Stimulated activated CD4-positive, alpha-beta T cell treated with anti-CD3 and anti-CD28 coated beads, Interleukin-1b, Interleukin-23, amount 100 ng/mL, for 48 hours (primary cell): ENCODE data around the gene ZFR.
"Not testable (repeated sequence)": the region's sequence is repeated elsewhere in the genome, so short reads cannot be mapped to it uniquely, and the experiment has no call there.

ENCODE experiments used
- DNase-seq: peaks from one replicate; pipeline ENCODE4 v3.0.0-alpha.2; 2020

ZFR gene

GRCh38 chr5:32405507-32405906 is 39.0 kb downstream of the ZFR start:
- no peak for DNase-seq

GRCh38 chr5:32403760-32404159 is 40.8 kb downstream of the ZFR start:
- no peak for DNase-seq

GRCh38 chr5:32400401-32400800 is 44.1 kb downstream of the ZFR start:
- DNase-seq = no peak

- not testable (repeated sequence) for DNase-seq
These were observed 45.8 kb downstream of the ZFR start for GRCh38 chr5:32398754-32399153.

- no peak for DNase-seq
These were observed 49.6 kb downstream of the ZFR start for GRCh38 chr5:32394981-32395380.

DNA sequence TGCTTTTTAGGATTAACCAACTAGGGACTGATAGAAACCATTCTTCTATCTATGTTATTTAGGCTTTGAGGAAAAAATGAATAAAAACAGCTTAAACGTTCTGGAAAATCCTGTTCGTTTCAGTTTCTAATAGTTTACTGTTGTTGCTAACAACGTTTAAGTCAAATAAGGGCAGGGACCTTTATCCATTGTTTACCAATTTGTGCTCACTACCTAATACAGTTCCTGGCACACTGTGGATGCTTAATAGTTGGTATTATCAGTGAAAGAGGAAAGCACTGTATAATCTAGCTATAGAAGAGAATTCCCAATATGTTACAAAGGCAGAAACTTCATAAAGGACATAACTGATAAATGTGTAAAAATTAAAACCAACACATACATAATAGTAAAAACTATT is 52.5 kb downstream of the ZFR start:
- no peak for DNase-seq

DNA sequence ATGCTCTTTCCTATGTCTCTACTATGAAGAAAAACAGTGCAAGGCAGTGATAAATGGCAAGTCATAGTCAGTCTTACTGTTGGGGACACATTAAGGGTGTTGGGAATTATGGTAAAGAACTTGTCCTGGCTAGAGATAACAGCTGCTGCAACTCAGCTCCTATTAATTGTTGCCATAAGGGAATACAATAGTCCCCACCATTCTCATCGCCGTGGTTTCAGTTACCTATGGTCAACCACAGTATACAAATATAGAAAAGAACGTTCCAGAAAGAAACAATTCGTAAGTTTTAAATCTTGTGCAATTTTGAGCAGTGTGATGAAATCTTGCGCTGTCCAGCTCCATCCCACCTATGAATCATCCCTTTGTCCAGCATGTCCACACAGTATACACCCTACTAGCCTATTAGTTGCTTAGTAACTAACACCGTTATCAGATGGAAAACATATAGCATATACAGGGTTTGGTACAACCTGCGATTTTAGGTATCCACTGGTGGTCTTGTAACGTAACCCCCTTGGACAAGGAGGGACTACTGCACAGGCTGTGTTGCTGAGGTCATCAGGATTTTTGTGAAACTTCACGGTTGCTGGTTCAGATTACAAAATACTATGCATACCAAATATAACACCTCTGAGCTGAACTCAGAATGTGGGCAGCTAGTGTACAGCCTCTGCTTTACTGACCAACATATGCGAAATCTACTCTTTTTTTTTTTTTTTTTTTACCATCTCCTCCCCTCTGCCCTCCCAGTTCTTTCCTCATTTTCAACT is 53.5 kb downstream of the ZFR start:
- no peak for DNase-seq

GRCh38 chr5:32388432-32389129 is 56.0 kb downstream of the ZFR start:
- no peak for DNase-seq

DNA sequence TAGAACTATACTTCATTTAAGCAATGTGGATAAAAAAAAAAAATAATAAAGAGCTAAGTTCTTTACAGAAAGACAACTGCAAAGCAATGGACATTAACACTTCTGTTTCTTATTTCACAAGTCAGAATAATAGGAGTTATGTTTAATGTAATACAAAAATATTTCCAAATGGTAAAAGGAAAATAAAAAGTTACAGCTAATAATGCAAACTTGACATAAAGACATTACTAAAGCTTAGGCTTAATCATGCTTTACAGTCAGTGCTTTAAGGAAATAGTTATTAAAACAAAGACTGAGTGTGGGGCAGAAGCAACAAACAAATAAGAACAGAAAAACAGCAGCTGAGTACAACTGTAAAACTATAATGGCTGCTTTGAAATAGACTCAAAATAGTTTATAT is 56.7 kb downstream of the ZFR start:
- no peak for DNase-seq

DNA sequence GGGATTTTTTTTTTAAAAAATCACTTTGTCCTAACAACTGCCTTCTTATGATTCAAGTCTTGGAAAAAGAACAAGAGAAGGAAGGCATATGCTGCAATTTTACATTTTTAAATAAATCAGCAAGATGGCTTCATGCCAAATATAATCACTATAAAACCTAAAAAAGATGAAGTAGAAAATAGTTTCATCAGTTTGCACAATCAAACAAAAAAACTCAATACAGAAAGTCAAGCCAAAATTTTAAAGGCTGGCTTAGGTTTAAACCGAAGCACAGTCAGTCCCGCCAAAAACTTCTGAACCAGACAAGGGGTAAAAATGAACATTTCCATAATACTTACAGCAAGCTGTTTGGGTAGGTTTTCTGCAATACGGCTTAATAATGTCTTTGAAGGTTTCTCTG is 57.3 kb downstream of the ZFR start:
- no peak for DNase-seq

DNA sequence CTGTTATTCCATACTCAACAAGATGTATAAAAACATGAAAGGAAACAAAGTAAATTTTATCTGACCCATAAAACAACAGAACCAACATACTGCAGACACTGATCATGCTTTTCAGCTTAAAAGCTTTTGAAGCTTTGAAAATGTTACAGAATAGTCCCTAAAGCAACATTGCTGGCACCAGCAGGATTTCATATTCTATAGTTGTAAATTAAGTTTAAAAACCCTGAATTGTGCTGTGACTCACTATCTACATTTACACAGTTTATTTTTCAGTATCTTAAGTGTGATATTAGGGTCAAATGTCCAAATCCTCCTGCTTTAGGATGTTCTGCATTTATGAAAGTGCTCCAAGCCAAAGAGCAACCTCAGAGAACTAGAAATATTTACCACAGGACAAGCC is 59.9 kb downstream of the ZFR start:
- DNase-seq = no peak

- no peak for DNase-seq
These were observed 61.0 kb downstream of the ZFR start for GRCh38 chr5:32383586-32383985.

DNA sequence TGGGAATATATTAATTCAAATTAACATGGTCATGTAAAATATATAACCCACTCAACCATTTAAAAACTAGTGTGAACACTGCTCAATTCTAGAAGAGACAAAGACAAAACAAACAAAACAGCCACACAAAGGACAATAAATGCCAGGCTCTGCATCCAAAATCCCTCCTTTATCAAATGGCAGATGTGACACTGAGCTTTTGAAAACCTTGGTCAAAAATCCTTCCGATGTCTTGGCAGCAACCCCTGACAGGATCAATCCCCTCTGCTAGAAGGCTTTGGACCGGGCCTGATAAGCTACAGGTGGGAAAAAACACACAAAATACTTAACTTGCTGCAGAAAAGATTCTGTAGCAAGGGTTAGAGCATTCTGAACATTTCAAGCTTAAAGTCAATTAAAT is 61.5 kb downstream of the ZFR start:
- no peak for DNase-seq

DNA sequence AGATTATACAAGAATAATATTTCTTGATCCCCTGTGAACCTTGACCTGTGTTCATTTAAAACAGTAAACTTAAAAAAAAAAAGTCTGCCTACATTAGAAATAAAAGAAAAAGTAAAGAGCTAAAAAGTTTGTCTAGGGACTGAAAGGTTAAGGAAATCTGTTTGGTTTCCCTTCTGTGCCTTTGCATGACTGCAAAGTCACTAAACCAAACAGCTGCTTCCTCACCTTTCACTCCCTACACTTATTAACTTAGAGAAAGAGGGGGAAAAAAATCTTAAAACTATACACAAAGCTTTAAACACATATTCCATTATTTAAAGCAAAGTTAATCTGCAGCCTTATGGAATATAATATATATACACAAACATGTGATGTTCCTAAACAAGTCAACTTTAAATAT is 65.1 kb downstream of the ZFR start:
- DNase-seq = no peak

- no peak for DNase-seq
These were observed 65.6 kb downstream of the ZFR start for GRCh38 chr5:32378966-32379365.

- no peak for DNase-seq
These were observed 74.9 kb downstream of the ZFR start for GRCh38 chr5:32369542-32370155.

DNA sequence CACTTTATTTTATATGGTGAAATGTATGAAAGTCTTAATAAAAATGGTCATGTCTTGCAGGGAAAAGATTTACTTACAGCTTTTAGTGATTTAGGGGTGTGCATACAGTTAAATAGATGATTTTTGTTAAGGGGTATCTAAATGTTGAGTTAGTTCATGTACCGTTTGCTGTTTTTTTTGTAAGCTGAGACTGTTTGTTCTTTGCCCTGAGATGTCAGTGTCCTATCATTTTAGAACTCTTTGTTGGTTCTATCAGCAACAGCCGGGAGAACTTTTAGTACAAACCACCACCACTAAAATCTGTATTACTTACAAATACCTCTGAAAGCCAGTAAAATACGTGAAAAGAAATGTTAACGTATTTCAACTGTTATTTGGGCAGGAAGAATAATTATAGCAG is 75.5 kb downstream of the ZFR start:
- DNase-seq = no peak

DNA sequence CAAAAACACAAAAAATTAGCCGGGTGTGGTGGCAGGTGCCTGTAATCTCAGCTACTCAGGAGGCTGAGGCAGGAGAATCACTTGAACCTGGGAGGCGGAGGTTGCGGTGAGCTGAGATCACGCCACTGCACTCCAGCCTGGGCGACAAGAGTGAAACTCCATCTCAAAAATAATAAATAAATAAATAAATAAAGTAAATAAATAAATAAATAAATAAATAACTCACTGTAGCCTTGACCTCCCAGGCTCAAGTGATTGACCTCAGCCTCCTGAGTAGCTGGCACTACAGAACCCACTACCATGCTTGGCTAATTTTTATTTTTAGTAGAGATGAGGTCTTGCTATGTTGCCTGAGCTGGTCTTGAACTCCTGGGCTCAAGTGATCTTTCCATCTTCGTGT is 77.3 kb downstream of the ZFR start:
- DNase-seq = not testable (repeated sequence)

GRCh38 chr5:32365623-32366022 is 78.9 kb downstream of the ZFR start:
- DNase-seq = no peak

- DNase-seq = no peak
These were observed 81.5 kb downstream of the ZFR start for GRCh38 chr5:32363030-32363429.

DNA sequence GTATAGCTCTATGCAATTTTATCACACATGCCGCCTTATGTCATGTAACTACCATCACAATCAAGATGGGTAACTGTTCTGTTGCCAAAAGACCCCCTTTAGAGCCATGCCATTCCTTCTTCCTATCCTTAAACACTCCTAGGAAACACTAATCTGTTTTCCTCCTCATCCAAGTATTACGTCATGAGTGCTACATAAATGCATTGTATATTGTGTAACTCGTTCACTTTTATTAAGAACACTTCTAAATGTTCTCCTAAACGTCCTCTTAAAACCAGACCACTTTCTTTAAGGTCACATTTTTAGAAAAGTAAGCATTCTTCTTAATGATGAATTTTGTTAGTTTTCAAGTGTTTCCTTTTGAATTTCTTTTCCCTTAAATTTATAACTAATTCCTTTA is 82.0 kb downstream of the ZFR start:
- DNase-seq = no peak

DNA sequence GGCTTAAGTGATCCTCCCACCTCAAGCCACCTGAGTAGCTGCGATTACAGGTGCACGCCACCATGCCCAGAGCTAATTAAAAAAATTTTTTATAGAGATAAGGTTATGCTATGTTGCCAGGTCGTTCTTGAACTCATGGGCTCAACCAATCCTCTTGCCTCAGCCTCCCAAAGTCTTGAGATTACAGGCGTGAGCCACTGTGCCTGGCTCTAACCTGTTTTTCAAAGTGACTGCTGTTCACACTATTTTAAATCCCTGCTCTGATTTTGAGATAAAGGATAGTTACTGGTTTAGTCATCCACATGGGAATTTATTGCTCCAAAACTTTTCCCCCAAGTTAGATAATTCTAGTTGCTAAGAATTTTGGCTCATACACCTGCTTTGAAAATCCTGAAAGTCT is 83.6 kb downstream of the ZFR start:
- no peak for DNase-seq

GRCh38 chr5:32358611-32359010 is 85.9 kb downstream of the ZFR start:
- DNase-seq = no peak

DNA sequence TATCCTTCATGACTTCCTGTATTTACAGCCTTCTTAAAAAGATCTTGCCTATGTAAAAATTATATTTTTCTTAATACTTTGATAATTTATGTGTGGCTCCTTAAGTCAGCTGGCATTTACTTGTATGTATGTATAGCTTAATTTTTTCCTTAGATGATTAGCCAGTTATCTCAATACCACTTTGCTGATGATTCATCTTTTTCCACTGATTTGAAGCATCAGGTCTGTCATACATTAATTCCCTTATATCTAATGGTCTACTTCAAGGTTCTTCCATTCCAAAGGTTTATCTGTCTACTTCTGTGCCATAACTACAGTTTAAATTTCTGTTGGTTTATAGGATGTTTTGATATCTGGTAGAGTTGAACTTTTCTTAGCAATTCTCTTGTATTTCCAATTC is 86.9 kb downstream of the ZFR start:
- DNase-seq = no peak
